Midbrain (tissue), 1 donor: ENCODE results near the gene ZC3H15.
"Not testable (repeated sequence)": the region's sequence is repeated elsewhere in the genome, so short reads cannot be mapped to it uniquely, and the experiment has no call there.

Experiments
- DNase-seq: peaks from one replicate; lab custom pipeline; 2025; lab: John Stamatoyannopoulos, UW

The ZC3H15 gene

DNA sequence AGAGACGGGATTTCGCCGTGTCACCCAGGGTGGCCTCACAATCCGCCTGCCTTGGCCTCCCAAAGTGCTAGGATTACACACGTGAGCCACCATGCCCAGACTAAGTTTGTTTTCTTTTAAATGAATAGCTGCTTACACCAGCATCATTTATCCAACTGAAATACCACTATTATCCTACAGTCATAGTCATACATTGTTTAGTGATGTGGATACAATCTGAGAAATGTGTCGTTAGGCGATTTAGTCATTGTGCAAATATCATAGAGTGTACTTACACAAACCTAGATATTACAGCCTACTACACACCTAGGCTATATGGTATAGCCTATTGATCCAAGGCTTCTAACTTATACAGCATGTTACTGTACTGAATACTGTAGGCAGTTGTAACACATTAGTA lies 10.3 kb downstream of the ZC3H15 start:
- DNase-seq: no peak

DNA sequence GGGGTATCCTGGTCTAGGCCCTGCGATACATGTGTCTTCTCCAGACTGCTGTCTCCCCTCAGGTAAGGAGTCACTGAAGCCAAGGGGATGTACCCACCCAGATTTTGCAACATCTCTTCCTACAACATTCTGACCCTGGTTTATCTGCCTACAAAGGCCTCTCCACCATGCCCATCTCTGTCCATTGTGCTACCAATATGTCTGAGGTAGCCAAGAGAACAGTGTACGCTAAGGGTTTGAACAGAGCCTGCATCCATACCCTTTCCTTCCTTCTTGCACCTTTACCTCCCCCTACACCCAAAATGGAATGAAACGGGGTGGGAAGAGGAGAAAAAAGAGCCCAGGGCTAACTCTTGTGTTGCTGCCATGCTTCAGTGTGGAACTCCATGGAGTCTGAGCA lies 11.9 kb downstream of the ZC3H15 start:
- no peak for DNase-seq

DNA sequence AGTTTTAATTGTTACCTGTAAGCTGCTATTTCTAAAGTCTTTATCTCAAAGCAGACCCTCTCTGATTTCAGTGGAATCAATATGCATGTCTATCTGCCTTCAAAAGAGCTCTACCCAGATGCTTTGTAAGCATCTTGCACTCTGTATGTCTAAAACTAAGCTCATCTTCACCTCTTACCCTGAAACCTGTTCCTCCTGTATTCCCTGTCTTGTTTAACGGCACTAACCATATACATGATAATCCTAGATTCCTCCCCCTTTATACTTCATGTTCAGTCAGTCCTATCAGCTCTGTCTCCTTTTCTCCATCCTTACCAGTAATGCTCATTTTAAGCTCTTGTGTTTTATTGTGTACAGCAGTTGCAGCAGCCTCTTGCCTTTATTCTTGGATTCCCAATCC lies 12.8 kb downstream of the ZC3H15 start:
- DNase-seq: no peak

DNA sequence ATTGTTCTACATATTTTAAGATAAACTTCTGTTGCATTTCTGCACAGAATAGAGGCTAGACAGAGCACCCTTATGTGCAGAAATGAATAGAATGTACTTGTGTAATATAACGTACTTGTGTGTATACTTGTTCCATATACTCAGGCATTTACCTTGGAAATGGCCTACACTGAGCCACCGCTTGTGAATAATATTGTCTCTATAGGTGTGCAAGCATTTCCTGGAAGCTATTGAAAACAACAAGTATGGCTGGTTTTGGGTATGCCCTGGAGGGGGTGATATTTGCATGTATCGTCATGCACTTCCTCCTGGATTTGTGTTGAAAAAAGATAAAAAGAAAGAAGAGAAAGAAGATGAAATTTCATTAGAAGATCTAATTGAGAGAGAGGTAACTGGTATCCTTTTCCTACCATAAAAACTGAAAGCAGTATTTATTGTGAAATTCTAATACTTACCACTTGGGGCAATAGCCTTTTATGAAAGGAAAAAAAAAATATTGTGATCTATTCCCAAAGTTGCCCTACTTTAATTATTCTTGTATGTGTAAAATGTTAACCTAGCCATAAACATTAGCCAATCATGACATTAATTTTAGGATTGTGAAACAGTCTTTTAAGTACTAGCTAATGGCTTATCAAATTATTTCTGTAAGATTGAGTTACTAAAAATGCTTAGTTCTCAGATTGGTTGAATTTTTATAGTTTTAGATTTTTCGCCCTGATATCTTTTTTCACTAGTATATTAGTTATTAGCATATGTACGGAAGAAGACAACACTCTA lies 18.0 kb downstream of the ZC3H15 start:
- DNase-seq: peak; percentile 47

DNA sequence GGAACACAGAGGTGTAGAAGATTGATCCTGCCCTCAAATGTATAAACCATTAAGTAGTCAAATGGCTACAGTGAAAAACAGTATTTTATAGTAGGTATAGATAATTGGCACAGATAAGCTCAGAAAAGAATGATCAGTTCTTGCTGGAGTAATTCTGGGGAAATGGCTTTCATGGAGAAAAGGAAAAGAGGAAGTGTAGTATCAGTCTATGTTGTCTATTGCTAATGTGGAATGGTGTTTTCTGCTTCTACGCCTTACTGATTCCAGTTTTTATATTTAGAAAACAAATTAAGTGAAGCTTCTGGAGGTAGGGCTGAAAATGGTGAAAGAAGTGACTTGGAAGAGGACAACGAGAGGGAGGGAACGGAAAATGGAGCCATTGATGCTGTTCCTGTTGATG lies 22.2 kb downstream of the ZC3H15 start:
- DNase-seq: no peak

DNA sequence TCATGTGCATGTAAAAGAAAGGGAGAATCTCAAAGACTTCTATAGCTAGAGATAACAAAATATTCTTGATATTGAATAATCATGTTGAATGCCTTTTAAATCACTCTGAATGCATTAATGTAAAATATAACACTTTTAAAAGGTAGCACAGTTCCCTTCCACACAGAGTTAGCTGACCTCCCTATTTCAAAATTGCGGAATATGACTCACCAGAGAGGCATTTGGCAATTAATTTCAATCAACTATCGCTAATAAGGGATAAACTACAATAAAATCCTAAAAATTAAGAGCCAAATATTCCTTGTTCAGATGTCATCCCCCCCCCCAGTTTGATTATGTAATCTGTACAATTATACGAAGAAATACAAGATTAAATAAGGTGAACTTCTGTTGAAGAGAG lies 29.3 kb downstream of the ZC3H15 start:
- DNase-seq: no peak

DNA sequence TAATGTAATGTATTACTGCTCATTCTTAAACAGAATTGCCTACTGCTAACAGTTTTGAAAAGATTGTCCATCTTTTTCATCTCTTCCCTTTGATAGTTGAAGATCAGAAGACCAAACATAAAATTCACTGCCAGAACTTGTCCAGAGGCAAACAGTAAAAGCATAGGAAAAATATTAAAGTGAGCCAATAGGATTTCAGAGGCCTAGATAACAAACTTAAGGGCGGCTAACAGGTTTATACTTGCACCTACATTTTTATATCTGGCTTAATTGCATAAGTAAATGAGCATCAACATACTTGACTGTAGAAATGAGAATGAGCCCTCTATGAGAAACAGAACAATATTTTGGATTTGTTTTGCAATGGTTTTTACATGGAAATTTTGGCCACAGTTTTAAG lies 30.3 kb downstream of the ZC3H15 start:
- no peak for DNase-seq

DNA sequence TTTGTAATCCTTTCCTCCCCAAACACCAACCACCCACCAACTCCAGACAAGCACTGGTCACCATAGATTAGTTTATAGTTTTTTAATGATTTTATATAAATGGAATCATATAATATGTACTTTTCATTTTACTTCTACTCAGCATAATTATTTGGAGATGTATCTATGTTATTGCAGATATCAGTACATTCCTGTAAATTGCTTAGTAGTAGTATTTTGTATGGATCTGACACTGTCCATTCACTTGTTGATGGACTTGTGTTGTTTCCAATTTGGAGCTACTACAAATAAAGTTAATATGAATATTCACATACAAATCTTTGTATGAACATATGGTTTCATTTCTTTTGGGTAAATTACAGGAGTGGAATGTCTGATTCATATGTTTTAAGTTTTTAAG lies 31.0 kb downstream of the ZC3H15 start:
- DNase-seq: no peak

DNA sequence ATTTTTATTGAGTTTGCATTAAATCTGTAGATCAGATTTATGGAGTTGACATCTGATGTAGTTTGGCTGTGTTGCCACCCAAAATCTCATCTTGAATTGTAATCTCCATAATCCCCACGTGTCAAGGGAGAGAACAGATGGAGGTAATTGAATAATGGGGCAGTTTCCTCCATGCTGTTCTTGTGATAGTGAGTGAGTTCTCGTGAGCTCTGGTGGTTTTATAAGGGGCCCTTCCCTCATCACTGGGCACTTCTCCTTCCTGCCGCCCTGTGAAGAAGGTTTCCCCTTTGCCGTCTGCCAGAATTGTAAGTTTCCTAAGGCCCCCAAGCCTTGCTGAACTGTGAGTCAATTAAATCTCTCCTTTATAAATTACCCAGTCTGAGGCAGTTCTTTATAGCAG lies 32.2 kb downstream of the ZC3H15 start:
- DNase-seq: no peak

DNA sequence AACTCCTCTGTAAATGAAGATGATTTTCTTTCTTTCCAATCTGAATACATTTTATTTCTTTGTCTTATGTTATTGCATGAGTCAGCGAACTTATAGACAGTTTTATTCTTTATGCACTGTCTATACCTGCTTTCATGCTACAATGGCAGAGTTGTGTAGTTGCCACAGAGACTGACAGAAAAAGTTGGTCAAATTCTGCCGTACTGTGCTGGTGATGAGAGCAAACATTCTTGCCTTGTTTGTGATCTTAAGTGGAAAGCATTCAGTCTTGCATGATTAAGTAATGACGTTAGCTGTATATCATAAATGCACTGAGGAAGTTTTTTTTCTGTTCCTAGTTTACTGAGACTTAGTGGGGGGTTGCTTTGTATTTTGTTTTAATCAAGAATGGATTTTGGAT lies 32.9 kb downstream of the ZC3H15 start:
- no peak for DNase-seq

DNA sequence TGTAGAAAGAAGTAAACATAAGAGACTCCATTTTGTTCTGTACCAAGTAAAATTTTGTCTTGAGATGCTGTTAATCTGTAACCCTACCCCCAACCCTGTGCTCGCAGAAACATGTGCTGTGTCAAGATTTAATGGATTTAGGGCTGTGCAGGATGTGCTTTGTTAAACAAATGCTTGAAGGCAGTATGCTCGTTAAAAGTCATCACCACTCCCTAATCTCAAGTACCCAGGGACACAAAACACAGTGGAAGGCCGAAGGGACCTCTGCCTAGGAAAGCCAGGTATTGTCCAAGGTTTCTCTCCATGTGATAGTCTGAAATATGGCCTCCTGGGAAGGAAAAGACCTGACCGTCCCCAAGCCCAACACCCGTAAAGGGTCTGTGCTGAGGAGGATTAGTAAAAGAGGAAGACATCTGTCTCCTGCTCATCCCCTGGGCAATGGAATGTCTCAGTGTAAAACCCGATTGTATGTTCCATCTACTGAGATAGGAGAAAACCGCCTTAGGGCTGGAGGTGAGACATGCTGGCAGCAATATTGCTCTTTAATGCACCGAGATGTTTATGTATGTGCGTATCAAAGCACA lies 35.6 kb downstream of the ZC3H15 start:
- DNase-seq: not testable (repeated sequence)

DNA sequence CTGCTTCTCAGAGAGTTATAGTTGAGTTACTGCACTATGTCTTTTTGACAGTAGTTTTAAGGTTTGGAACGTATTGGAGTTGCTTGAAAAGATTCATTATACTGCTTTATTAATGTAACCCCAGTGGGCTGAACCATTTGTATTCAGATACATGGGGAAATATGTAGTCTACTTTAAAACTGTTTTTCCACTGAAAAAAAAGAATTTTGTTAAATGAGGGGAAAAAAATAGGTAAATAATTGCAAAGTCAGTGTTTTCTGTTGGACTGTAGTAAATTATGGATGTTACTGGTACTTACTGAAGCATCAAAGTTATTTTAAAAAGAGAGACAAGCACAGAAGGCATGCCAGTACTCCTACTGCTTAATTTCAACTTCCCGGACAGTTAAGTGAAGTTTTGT lies 36.4 kb downstream of the ZC3H15 start:
- DNase-seq: no peak

DNA sequence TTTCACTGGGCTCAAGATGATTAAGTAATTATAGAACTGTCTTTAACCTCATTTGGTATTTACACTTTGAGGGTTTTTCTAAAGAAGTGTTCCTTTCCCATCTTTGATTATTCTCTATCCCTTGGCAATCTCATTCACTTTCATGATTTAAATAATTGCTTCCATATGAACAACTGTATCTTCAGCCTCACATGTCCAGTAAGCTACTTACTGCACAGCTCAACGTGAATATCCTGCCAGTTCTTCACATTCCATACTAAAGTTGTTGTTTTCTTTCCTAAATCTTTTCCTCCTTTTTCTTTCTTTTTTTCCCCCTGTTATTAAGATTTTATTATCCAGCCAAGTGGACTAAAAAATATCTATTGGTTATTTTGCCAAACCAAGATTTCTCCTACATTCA lies 37.7 kb downstream of the ZC3H15 start:
- DNase-seq: no peak

DNA sequence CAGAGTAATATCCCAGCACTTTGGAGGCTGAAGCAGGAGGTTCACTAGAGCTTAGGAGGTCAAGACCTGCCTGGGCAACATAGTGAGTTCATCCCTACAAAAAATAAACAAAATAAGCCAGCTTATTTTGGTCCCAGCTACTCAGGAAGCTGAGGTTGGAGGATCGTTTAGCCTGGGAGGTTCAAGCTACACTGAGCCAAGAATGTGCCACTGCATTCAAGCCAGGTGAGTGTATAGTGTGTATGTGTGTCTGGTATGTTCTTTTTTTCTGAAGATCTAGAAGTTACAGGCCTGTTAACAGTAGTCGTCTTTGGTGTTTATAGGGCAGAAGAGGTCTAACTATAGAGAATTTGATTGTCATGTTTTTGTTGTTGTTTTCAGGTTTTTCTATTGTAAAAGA lies 40.2 kb downstream of the ZC3H15 start:
- DNase-seq: no peak

DNA sequence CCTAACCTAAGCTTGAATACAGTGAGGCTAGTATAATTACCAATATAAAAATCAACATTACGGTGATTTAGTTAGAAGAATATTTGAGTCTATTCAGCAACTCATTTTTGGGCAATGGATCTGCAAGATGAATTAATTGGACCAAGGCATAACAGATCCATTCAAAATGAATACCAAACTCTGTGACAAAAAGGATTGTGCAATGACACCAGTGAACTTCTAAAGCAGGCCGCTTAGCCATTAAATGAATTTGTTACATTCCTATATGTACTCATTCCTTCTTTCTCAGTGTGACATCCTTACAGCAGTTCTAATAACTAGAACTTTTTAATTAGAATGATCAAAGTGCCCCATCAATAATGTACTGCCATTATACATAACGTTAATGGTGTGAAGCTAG lies 44.3 kb downstream of the ZC3H15 start:
- DNase-seq: no peak

DNA sequence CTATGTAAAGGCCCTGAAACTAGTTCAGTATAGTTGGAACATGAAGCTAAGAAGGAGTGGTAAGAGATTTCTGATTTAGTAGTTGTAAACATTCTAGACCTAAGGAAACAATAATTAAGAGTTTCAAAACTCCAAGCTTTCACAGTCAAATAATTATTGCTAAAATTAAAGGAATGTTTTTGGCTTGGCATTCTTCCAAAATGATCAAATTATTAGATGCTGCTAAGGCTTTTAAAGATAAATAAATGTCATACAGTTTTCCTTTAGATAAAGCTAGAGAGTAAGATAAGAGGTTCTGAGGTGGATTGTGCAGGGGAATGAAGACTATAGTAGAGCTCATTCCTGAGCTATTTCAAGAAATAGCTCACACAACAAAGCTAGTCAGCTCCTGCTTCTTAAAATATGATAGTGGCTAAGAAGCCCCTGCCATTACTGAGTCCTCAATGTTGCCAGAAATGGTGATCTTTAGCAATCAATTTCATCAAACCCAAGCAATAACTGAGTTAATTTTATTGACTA lies 45.3 kb downstream of the ZC3H15 start:
- DNase-seq: no peak

DNA sequence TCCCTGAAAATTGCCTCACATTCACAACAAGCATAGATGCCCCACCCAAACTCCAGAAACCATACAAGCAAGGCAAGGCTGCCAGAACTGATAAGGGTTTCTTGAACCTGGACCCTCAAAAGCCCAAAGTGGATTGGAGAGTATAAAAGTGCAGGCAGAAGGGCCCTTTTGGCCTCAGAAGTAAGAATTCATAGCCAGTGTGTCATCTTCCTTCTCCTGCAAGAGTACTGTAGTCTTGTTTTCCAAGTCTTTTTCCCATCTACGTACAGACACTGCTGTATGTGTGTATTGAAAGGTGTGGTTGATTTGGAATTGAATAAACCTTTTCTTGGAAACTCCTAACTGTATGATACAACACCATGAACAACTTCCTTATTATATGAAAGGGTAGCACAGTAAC lies 46.8 kb downstream of the ZC3H15 start:
- DNase-seq: no peak

DNA sequence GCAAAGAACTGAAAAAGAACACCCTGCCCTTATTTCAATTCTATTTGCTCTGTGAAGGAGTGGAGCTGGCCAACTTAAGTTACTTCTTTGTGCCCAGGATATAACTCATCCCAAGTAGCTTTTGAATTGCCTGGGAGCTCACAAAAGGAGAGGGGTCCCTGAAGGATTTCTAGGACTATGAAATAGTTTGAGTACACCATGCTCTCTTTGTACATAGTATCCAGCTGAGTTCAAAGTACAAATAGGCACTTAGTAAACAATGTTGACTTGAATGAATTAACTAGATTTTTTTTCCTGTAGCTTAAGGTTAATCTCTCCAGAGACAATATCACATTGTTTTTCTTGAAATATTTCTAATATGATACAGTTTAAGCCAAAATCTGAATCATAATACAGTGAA lies 47.7 kb downstream of the ZC3H15 start:
- peak; percentile 26 for DNase-seq

DNA sequence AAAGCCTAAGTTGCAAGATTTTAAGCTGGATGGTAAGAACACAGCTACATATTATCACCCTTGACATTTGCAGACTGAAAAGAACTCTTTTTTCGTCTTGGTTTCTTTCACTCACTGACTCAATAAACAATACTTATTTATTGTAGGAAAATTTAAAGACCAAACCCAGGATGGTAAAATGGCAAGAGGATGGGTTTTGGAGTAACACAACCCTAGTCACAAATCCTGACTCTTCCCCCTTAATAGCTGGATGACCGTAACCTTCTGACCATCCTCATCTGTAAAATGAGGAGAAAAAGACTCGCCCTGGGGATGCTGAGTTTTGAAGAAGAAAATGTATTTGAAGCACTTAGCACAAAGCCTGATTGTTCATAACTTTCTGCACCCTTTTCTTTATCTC lies 48.3 kb downstream of the ZC3H15 start:
- no peak for DNase-seq

DNA sequence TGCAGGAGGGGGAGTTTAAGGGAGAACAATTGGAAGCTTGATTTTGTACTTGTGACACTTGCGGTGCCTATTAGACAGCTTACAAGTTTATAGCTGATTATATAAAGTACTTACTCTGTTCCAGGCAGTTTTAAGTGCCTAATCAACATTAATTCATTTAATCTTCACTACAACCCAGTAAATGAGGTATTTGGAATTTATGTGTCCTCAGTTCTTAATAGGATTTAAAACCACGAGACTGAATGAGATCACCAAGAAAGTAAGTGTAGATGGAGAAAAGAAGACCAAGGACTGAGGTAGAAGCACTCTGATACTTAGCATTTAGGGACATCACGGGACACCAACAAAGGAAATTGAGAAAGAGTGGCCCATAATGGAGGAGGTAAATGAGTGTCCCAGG lies 49.8 kb downstream of the ZC3H15 start:
- DNase-seq: no peak

DNA sequence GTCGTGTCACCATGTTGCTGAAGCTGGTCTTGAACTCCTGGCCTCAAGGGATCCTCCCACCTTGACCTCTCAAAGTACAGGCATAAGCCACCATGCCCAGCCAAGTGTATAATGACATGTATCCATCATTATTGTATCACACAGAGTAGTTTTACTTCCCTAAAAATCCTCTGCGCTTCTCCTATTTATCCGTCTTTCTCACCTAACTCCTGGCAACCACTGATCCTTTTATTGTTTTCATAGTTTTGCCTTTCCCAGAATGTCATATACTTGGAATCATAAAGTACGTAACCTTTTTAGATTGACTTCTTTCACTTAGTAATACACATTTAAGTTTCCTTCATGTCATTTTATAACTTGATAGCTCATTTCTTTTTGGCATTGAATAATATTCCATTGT lies 51.0 kb downstream of the ZC3H15 start:
- no peak for DNase-seq

DNA sequence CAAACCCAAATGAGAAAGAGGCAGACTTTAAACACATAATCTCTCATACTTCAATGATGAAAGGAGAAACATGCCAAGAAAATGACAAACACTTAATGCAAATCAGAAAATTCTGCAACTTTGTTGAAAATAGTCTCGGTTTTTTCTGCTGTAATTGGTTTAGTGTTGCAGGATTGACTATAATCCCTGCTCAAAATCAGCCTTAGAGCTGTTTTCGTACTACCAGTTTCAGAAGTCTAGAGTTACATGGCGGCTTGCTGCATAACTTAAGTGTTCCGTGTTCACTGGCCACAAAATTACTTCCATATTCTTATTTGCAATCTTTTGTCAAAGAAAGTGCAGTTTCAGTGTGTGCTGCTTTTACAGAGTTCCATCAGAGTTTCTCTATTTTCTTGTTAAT lies 54.9 kb downstream of the ZC3H15 start:
- no peak for DNase-seq

DNA sequence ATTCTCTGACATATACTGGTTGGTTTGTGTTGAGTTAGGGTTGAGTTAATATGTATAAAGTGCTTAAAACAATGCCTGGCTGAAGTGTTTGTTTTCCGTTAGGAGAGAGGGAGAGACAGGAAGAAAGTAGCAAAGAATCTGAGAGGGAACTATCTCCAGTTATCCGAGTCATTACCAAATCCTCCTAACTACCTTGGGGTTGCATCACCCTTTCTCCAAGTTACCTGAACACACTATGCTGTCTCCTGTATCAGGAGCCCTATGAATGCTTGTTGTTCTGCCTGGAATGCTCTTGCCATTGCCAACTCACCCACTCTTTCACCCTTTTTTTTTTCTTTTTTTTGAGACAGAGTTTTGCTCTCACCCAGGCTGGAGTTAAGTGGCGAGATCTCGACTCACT lies 55.9 kb downstream of the ZC3H15 start:
- DNase-seq: no peak

DNA sequence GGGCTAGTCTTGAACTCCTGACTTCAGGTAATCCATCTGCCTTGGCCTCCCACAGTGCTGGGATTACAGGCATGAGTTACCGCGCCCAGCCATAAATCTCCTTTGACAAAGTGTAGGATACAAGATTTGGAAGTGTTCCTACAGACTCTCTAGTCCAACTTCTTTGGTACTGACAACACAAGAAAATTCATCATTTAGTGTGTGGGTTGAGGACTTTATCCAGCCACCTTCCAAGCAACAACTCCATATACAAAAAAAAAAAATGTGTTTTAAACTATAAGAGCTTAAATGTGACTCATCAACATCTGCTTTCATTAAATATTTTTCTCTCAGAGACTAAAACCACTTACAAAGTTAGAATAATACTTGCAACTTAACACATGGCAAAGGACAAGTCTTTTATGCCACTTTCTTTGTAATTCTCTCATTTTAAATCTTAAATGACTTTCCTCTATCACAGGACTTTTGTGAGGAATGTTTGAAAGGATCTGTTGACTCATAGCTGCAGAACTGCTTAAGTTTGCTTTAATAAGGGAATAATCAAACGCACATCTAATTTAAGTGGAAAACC lies 57.6 kb downstream of the ZC3H15 start:
- DNase-seq: no peak
